Measurements from ENCODE around the gene COL11A1.

DNA sequence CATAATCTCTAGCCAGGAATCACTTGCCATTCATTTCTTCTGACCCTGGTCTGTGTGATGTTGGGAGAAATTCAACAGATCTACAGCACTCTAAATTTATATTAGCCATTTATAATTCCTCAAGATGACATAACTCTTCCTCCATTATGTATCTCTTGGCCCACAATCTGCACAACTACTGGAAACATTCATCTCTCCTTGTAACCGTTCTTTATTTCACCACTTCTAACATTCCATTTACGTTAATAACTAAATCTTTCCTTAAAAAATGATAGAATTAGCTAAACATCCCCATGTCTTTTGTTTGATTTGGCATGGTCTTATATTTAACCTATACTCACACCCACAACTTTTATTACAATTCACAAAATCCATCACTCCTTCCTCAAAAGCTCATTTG, 166.0 kb downstream of the COL11A1 start:
- TF ChIP-seq, protein P1, sequence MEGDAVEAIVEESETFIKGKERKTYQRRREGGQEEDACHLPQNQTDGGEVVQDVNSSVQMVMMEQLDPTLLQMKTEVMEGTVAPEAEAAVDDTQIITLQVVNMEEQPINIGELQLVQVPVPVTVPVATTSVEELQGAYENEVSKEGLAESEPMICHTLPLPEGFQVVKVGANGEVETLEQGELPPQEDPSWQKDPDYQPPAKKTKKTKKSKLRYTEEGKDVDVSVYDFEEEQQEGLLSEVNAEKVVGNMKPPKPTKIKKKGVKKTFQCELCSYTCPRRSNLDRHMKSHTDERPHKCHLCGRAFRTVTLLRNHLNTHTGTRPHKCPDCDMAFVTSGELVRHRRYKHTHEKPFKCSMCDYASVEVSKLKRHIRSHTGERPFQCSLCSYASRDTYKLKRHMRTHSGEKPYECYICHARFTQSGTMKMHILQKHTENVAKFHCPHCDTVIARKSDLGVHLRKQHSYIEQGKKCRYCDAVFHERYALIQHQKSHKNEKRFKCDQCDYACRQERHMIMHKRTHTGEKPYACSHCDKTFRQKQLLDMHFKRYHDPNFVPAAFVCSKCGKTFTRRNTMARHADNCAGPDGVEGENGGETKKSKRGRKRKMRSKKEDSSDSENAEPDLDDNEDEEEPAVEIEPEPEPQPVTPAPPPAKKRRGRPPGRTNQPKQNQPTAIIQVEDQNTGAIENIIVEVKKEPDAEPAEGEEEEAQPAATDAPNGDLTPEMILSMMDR (IDR thresholded peaks at IDR 0.05): no peak
- TF ChIP-seq POLR2A (IDR thresholded peaks at IDR 0.05): no peak
